SK-N-SH (cell line): Measurements from ENCODE around the gene MYMX.

Experiments used
- CHD2 ChIP-seq: fragments of 150-350 bp; IDR thresholded peaks from 2 replicates; pipeline ENCODE4 v1.6.1; 2018; ENCODE audit warnings: low read length; ENCODE audit not compliant: partially characterized antibody
- CTCF ChIP-seq: fragments of 200-600 bp; sonication (generic); IDR thresholded peaks from 2 replicates; pipeline ENCODE4 v1.6.1; 2017; ENCODE audit warnings: antibody characterized with exemption, mild to moderate bottlenecking, moderate library complexity
- EP300 ChIP-seq, 2 experiments: IDR thresholded peaks; 2 replicates each; pipeline versions ENCODE4 v1.4.0 to v1.6.1; 2012; ENCODE audit warnings: borderline replicate concordance in 1 of 2, low read depth in 1 of 2, low read length in 1 of 2
- FOXJ3 ChIP-seq: sonication (generic); formaldehyde crosslinking; IDR thresholded peaks from 2 replicates; pipeline ENCODE4 v1.5.1; 2020; ENCODE audit warnings: mild to moderate bottlenecking, missing genetic modification reagents
- IRF3 ChIP-seq: fragments of 150-350 bp; IDR thresholded peaks from 2 replicates; pipeline ENCODE4 v1.6.1; 2016; ENCODE audit warnings: mild to moderate bottlenecking, low read depth, low read length
- POLR2AphosphoS5 ChIP-seq: IDR thresholded peaks from 2 replicates; pipeline ENCODE4 v1.6.1; 2012; ENCODE audit warnings: low read depth, low read length
- RCOR1 ChIP-seq: fragments of 150-350 bp; IDR thresholded peaks from 2 replicates; pipeline ENCODE4 v1.6.1; 2017; ENCODE audit warnings: antibody characterized with exemption, low read length
- REST ChIP-seq: IDR thresholded peaks from 2 replicates; pipeline ENCODE4 v1.6.1; 2012; ENCODE audit warnings: mild to moderate bottlenecking, low read depth, low read length, moderate library complexity
- SMC3 ChIP-seq: IDR thresholded peaks from 2 replicates; pipeline ENCODE4 v1.6.1; 2012; ENCODE audit warnings: low read depth, low read length, improper control_type of control experiment
- TAF1 ChIP-seq: IDR thresholded peaks from 2 replicates; pipeline ENCODE4 v1.6.1; 2012; ENCODE audit warnings: low read depth, mild to moderate bottlenecking, low read length, moderate library complexity, borderline replicate concordance
- TF ChIP-seq, protein P1 (sequence below): fragments of 150-350 bp; IDR thresholded peaks from 2 replicates; pipeline ENCODE4 v1.6.1; 2017; ENCODE audit warnings: antibody characterized with exemption, low read length, low read depth, borderline replicate concordance

GRCh38 chr6:44221291-44221960 is 4.7 kb downstream of the MYMX start:
- TF ChIP-seq, protein P1, sequence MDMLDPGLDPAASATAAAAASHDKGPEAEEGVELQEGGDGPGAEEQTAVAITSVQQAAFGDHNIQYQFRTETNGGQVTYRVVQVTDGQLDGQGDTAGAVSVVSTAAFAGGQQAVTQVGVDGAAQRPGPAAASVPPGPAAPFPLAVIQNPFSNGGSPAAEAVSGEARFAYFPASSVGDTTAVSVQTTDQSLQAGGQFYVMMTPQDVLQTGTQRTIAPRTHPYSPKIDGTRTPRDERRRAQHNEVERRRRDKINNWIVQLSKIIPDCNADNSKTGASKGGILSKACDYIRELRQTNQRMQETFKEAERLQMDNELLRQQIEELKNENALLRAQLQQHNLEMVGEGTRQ = no peak
- peak; percentile 8; the same call in 1 of the 2 replicates for TF ChIP-seq REST
- no peak for TF ChIP-seq EP300 (IDR thresholded peaks at IDR 0.05; ENCODE audit: borderline replicate concordance in 1 of 2, low read depth in 1 of 2, low read length in 1 of 2)
- TF ChIP-seq SMC3 = peak; percentile 66
- TF ChIP-seq POLR2AphosphoS5 = no peak
- TF ChIP-seq FOXJ3 (CRISPR knock-in tag) = peak; percentile 47; the same call in 1 of the 2 replicates
- peak; percentile 83 for TF ChIP-seq CTCF
- TF ChIP-seq IRF3 = no peak
- no peak for TF ChIP-seq TAF1
- peak; percentile 55 for TF ChIP-seq RCOR1
- TF ChIP-seq CHD2 = peak; percentile 69
